Measurements from ENCODE around the gene ADGRF3. TPM values are rescaled to one million over a fixed set of nuclear protein-coding genes. Genes with fewer than 3 reads are reported as not detected.
"Not testable (repeated sequence)": the region's sequence is repeated elsewhere in the genome, so short reads cannot be mapped to it uniquely, and the experiment has no call there.

Gene ADGRF3
- total and polyA plus RNA-seq, 9 donors = 0.06 to 0.33 (median 0.16) TPM; not detected in 5

DNA sequence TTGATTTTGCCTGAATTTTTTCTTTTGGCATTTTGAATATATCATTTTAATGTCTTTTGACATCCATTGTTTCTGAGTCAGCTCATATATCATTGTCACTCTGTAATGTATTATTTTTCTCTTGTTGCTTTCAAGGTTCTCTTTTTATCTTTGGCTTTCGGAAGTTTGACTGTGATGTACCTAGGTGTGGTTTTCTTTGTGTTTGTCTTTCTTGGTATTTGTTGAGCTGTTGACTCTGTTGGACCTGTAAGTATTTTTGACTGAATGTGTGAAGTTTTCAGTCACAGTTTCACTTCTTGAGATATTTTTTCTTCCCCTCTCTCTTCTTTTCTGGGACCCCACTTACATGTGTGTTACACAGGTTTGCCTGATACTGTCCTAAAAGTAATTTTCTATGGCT lies 30.2 kb upstream of the ADGRF3 start:
- intact Hi-C loops (cut with DNase I) = no loop called here
- no peak overlapping the region for H3K27ac ChIP-seq
- H3K4me3 ChIP-seq = no peak overlapping the region
- no peak for TF ChIP-seq EP300 (IDR thresholded peaks at IDR 0.05)
- TF ChIP-seq POLR2A (IDR thresholded peaks at IDR 0.05) = no peak
- TF ChIP-seq, protein P1, sequence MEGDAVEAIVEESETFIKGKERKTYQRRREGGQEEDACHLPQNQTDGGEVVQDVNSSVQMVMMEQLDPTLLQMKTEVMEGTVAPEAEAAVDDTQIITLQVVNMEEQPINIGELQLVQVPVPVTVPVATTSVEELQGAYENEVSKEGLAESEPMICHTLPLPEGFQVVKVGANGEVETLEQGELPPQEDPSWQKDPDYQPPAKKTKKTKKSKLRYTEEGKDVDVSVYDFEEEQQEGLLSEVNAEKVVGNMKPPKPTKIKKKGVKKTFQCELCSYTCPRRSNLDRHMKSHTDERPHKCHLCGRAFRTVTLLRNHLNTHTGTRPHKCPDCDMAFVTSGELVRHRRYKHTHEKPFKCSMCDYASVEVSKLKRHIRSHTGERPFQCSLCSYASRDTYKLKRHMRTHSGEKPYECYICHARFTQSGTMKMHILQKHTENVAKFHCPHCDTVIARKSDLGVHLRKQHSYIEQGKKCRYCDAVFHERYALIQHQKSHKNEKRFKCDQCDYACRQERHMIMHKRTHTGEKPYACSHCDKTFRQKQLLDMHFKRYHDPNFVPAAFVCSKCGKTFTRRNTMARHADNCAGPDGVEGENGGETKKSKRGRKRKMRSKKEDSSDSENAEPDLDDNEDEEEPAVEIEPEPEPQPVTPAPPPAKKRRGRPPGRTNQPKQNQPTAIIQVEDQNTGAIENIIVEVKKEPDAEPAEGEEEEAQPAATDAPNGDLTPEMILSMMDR (IDR thresholded peaks at IDR 0.05) = no peak
- no peaks in the 10 kb centered on the region for H3K36me3 ChIP-seq
- H3K27me3 ChIP-seq = no peaks in the 10 kb centered on the region
- no peaks in the 10 kb centered on the region for H3K9me3 ChIP-seq
- WGBS, 3 donors = 93 to 100% (median 100%) methylated on average over 1 of the region's 1 CpG
- no peaks in the 10 kb centered on the region for H3K4me1 ChIP-seq (ENCODE audit: insufficient read depth)
- no peak for DNase-seq

DNA sequence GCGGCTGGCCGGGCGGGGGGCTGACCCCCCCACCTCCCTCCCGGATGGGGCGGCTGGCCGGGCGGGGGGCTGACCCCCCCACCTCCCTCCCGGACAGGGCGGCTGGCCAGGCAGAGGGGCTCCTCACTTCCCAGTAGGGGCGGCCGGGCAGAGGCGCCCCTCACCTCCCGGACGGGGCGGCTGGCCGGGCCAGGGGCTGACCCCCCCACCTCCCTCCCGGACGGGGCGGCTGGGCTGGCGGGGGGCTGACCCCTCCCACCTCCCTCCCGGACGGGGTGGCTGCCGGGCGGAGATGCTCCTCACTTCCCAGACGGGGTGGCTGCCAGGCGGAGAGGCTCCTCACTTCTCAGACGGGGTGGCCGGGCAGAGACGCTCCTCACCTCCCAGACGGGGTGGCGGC lies 24.3 kb upstream of the ADGRF3 start:
- H3K4me3 ChIP-seq; H3K36me3 ChIP-seq; H3K27me3 ChIP-seq; DNase-seq; intact Hi-C loops (cut with DNase I); H3K4me1 ChIP-seq (ENCODE audit: insufficient read depth); H3K9me3 ChIP-seq; H3K27ac ChIP-seq: not testable (repeated sequence)
- WGBS, 3 donors = 92 to 98% methylated on average over 11 to 18 of the region's 31 CpGs; no CpG with 5 or more reads in 1 of the 3 donors

DNA sequence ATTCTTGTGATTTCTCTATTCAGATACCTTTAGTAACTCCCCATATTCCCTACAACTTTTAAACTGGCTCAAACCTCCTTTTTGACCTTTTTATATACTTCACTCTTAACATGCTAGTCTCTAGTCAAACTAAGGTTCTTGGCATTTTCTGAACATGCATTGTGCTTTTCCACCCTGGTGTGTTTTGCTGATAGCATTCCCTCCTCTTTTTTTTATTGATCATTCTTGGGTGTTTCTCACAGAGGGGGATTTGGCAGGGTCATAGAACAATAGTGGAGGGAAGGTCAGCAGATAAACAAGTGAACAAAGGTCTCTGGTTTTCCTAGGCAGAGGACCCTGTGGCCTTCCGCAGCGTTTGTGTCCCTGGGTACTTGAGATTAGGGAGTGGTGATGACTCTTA lies 23.1 kb upstream of the ADGRF3 start:
- H3K36me3 ChIP-seq; intact Hi-C loops (cut with DNase I): not testable (repeated sequence)

DNA sequence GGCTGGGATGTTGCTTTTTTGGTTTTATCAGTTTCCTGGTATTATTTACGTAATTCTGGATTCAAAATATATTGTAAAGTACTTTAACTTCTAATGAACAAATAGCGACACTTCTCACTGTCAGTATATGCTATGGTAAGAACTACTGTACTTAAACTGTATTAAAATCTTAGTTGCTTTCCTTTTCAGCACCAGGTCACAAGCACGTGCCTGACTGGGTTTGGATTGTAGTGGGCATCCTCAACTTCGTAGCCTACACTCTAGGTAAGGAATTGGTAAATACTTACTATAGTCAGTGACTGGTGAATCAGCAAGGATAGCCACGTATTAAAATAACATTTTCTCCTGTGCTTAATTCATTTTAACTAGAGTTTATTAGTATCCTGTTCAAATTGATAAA lies 20.4 kb upstream of the ADGRF3 start:
- Histone ChIP-seq H3K36me3 (no peaks in the 10 kb centered on the region), H3K9me3 (no peaks in the 10 kb centered on the region), H3K4me1 (ENCODE audit: insufficient read depth) (no peaks in the 10 kb centered on the region), H3K27ac (no peak overlapping the region), H3K27me3 (no peaks in the 10 kb centered on the region), H3K4me3 (no peak overlapping the region)
- 70 to 81% (median 78%) methylated on average over 5 of the region's 5 CpGs for WGBS, 3 donors
- intact Hi-C loops (cut with DNase I) = no loop called here
- TF ChIP-seq, protein P1 (IDR thresholded peaks at IDR 0.05) = no peak
- TF ChIP-seq EP300 (IDR thresholded peaks at IDR 0.05) (no peak), POLR2A (IDR thresholded peaks at IDR 0.05) (no peak)
- DNase-seq = no peak

More for the DNA sequence above, 23.1 kb upstream of the ADGRF3 start:
- not testable (repeated sequence) for H3K4me3 ChIP-seq; DNase-seq; H3K27ac ChIP-seq; H3K4me1 ChIP-seq (ENCODE audit: insufficient read depth); H3K27me3 ChIP-seq; H3K9me3 ChIP-seq
- WGBS, 3 donors = 29 to 82% (median 75%) methylated on average over 2 of the region's 2 CpGs

DNA sequence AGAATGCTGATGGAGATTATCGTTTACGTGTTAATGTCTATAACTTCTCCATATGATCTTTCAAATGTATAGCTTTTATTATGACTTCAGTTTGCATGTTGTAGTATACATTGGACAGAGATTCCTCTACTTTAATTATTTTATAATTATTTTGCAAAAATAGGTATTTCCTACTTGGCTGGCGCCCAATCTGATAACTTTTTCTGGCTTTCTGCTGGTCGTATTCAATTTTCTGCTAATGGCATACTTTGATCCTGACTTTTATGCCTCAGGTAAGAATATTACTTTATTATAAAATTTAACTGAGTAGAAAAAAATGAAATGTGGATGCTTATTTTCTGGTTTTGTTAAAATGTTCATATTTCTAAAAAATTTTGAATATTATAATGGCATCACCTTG lies 18.1 kb upstream of the ADGRF3 start:
- WGBS, 3 donors = 95 to 96% (median 96%) methylated on average over 4 of the region's 4 CpGs

More for the DNA sequence above, 18.1 kb upstream of the ADGRF3 start:
- H3K4me3 ChIP-seq = no peak overlapping the region
- no peaks in the 10 kb centered on the region for H3K4me1 ChIP-seq (ENCODE audit: insufficient read depth)
- no peaks in the 10 kb centered on the region for H3K27me3 ChIP-seq
- no peaks in the 10 kb centered on the region for H3K9me3 ChIP-seq
- intact Hi-C loops (cut with DNase I) = no loop called here
- H3K36me3 ChIP-seq = no peaks in the 10 kb centered on the region
- TF ChIP-seq POLR2A (IDR thresholded peaks at IDR 0.05) (no peak), EP300 (IDR thresholded peaks at IDR 0.05) (no peak)
- TF ChIP-seq, protein P1 (IDR thresholded peaks at IDR 0.05) = no peak
- no peak for DNase-seq
- H3K27ac ChIP-seq = no peak overlapping the region

Measured in ovary (tissue), 9 donors.